ENCODE measurements around the gene BMPER. TPM values are rescaled to one million over a fixed set of nuclear protein-coding genes. Genes with fewer than 3 reads are reported as not detected.

Gene BMPER
- polyA plus RNA-seq, 1 of the 3 experiments (the other 2 are of a cell fraction): 20.0 TPM

GRCh38 chr7:34136698-34137097, 231.4 kb downstream of the BMPER start:
- no peaks in the 10 kb centered on the region for H3K27me3 ChIP-seq (ENCODE audit: insufficient read depth)
- WGBS (ENCODE audit: low lambda C conversion rate): 67% methylated on average over 5 of the region's 5 CpGs
- CTCF ChIA-PET: interaction anchor here (1.7 kb wide), 1 partner anchor 30 kb away, joined by 4 read pairs; no protein-coding TSS in a partner anchor

More at GRCh38 chr7:34136698-34137097, 231.4 kb downstream of the BMPER start:
- TF ChIP-seq CTCF (IDR thresholded peaks at IDR 0.05) (no peak), USF1 (IDR thresholded peaks at IDR 0.05; ENCODE audit: borderline replicate concordance, low read depth) (no peak), IRF3 (IDR thresholded peaks at IDR 0.05; ENCODE audit: low read depth, low read length) (no peak), REST (IDR thresholded peaks at IDR 0.05; ENCODE audit: low read depth, low read length) (no peak), ELF1 (IDR thresholded peaks at IDR 0.05) (no peak), RAD21 (IDR thresholded peaks at IDR 0.05; ENCODE audit: low read length) (no peak), MAX (IDR thresholded peaks at IDR 0.05; ENCODE audit: low read depth) (no peak), PBX3 (IDR thresholded peaks at IDR 0.05) (no peak), EP300 (IDR thresholded peaks at IDR 0.05; ENCODE audit: borderline replicate concordance in 1 of 2, low read depth in 1 of 2, low read length in 1 of 2) (no peak), MXI1 (IDR thresholded peaks at IDR 0.05; ENCODE audit: low read depth, low read length) (no peak), ZBTB33 (IDR thresholded peaks at IDR 0.05; ENCODE audit: borderline replicate concordance, low read depth) (no peak), CHD2 (IDR thresholded peaks at IDR 0.05; ENCODE audit: low read length, partially characterized antibody) (no peak), FOXJ3 (CRISPR knock-in tag; IDR thresholded peaks at IDR 0.05) (no peak), TAF1 (IDR thresholded peaks at IDR 0.05; ENCODE audit: borderline replicate concordance, low read depth, low read length) (no peak)
- Histone ChIP-seq H2AFZ (ENCODE audit: low read depth) (no peak overlapping the region), H3K9me3 (no peaks in the 10 kb centered on the region), H4K20me1 (ENCODE audit: insufficient read depth) (no peaks in the 10 kb centered on the region), H3K27ac (ENCODE audit: low read depth in 2 of 2, low read length in 1 of 2) (no peak overlapping the region), H3K9ac (no peak overlapping the region), H3F3A (replicated peaks; ENCODE audit: insufficient read depth) (peaks cover 13% of the 10 kb centered on the region), H3K4me1 (ENCODE audit: control insufficient read depth in 1 of 2, insufficient read depth in 2 of 2, low read depth in 1 of 2, low read length in 1 of 2) (peaks cover 2 to 29% of the 10 kb centered on the region in 2 experiments; a peak in 3 of 4 replicates), H3K4me3 (ENCODE audit: low read depth in 2 of 2, low read length in 1 of 2) (no peak overlapping the region), H3K4me2 (peak overlapping the region; percentile 8; the same call in 1 of the 2 replicates), H3K9me2 (no peaks in the 10 kb centered on the region), H3K79me2 (ENCODE audit: insufficient read depth) (no peaks in the 10 kb centered on the region), H3K36me3 (replicated peaks in 1 of 2; ENCODE audit: control insufficient read depth in 1 of 2, insufficient read depth in 2 of 2, low read length in 1 of 2) (no peaks in the 10 kb centered on the region)
- DNase-seq: no peak
- POLR2A ChIA-PET: no interaction called here
